Dermis blood vessel endothelial cell (primary cell): ENCODE measurements around the gene TIFAB. TPM values are rescaled to one million over a fixed set of nuclear protein-coding genes. Genes with fewer than 3 reads are reported as not detected.
A peak's percentile ranks its signal among the peaks of the same experiment; 100 is the strongest.
"Not testable (repeated sequence)": the region's sequence is repeated elsewhere in the genome, so short reads cannot be mapped to it uniquely, and the experiment has no call there.

Experiments used
- DNase-seq: peaks from one replicate; pipeline ENCODE4 v3.0.0; 2010
- total RNA-seq: library from RNA; depleted of rRNA; stranded (reverse); fragments of >200 nt; gene quantifications from 2 replicates; pipeline ENCODE4 v1.2.3, GENCODE V29; 2014

Gene TIFAB, protein sequence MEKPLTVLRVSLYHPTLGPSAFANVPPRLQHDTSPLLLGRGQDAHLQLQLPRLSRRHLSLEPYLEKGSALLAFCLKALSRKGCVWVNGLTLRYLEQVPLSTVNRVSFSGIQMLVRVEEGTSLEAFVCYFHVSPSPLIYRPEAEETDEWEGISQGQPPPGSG
- not detected in 2 replicates for total RNA-seq

DNA sequence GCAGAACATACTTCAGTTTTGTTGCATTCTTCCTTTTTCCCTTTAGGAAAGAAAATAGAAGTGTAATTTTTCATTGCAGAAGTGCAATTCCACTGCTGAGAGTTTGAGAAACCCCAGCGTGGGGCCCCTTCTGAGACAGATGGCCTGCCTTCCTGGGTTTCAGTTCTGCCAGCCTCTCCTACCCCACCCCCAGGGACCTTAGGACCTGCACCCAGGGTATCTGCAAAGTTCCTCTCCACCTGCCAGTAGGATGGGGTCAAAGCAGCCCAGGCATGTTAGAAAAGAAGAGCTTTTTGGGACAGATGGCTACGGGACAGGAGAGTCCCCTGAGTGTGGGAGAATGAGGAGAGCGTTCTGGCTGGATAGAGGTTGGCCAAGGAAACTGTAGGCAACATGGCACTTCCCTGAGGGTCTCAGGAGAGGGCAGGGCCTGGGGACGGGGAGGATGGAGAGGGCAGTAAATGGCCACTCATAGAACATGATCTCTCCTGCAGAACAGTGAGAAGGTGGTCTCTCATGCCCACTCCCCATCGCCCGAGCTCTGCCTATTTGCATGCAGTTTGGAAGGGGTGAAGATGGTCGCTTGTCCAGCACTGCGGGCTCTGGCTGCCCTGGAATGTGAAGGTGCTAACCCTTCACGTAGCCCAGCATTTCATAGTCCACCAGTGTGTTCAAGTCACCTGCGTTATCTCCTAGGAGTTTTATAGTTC lies at the start of gene TIFAB:
Gene TIFAB, minus strand, starts transcription at position 31 of the 710 bp plus-strand sequence. CDS start 2,412 bp downstream, outside the sequence.
- no peak for DNase-seq

DNA sequence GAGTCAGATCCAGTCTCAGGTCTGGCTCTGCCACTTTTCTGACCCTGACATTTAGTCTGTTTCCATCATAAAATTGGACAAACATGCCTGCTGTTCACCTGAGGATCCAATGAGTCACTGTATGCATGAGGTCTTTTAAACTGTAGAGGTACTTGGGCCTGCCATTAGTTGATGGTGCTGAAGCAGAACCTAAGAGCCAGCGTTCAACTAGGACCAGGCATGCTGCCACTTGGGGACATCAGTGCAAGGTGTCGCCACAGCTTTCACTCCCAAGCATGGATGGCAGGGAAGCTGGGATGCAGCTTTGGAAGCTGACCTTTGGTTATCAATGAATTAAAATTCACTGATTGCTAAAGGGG lies 46.5 kb upstream of the TIFAB start:
- DNase-seq: no peak

DNA sequence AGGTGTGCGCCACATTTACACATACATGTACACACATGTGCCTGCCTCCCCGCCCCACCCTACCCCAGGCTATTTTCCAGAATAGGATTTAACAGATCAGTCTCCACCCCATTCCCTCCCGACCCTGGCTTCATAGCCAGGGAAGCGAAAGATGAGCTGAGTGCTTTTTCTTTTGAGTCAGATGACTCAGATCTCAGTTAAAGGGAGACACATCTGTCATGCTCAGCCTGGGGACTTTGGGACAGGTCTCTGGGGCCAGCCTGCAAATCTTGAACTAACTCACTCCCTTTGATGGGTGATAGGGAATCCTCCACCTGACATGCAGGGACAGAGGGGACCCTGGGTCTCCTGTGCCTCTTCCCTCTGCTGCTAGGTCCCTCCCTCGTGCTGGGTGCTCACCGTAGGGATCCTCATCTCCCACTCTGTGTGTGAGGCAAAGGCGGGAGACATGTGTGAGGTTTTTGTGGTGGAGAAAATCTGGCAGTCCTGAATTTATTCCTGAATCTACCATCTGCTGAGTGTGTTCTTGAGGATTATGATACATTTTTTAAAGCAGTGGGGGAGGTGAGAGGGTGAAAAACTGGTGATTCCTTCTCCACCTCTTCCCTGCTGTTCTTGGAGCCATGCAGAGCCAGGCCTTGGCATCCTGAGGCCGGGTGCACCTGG lies 46.0 kb upstream of the TIFAB start:
- DNase-seq: no peak

DNA sequence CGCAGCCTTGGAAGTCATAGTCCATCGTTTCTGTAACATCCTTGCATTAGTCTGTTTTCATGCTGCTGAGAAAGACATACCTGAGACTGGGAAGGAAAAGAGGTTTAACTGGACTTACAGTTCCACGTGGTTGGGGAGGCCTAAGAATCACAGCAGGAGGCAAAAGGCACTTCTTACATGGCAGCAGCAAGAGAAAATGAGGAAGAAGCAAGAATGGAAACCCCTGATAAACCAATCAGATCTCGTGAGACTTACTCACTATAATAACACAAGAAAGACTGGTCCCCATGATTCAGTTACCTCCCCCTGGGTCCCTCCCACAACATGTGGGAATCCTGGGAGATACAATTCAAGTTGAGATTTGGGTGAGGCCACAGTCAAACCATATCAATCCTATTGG lies 43.4 kb upstream of the TIFAB start:
- DNase-seq: not testable (repeated sequence)

DNA sequence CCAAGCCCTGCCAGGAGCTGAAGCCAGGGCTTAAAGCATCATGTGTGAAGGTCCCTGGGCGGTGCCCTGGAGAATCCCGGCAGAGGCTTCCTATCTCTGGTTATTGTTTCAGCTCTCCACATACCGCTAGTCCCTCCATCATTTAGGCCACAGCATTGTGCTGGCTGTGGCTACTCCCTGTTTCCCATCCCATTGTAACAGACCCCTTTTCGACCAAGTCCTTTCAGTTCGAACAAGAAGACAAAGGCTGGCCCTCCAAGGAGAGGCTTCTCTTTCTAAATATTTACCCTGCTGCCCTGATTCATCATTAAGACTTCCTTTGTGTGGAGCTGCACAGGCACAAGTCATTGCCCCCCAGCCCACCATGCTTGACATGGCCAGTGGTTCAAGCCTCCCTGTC lies 42.0 kb upstream of the TIFAB start:
- DNase-seq: no peak

DNA sequence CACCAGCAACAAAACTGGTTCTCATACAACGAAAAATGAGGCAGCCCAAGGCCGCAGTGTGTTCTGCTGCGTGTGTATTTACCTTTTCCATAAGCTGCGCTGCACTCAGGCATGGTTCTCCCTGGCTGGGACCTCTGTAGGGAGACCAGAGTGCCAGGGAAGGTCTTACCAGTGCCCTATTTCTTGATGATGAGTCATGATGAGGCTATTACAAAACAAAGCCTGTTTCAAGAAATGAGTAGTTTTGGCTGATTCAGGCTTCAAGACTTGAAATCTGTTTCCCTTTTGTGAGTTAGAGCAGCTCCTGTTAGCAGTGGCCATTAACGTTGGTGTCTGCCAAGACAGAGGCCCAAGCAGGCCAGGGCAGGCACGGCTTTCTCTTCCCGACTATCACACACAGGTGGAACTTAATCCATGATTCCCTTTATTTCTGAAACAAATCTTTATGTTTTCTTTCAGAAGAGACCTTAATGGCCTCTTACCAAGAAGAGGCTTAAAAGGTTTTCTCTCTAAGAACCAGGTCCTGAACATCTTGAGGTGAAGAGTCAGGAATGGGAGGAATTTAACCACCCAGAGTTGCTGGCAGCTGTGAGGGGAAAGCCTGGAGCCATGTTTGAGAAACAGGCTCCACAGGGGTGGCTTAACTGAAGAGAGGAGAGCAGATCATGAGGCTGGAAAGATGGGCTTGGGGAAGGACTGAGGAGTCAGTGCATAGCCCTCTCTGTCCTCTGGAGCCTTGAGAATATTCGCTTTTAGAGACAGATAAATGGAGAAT lies 41.4 kb upstream of the TIFAB start:
- no peak for DNase-seq

DNA sequence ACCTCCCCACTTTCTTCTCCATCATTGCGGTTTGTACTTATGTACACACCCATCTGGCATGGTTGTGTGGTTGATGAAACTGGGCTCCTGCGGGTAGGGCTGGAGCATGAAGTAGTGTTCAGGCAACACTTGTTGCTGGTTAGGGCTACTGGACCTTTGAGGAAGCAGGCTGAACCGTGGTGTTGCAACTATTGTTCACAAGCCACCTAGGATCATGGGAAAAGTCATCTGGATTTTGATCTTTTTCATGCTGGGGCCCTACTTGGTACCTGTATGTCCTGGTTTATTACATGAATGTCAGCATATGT lies 40.1 kb upstream of the TIFAB start:
- DNase-seq: no peak

DNA sequence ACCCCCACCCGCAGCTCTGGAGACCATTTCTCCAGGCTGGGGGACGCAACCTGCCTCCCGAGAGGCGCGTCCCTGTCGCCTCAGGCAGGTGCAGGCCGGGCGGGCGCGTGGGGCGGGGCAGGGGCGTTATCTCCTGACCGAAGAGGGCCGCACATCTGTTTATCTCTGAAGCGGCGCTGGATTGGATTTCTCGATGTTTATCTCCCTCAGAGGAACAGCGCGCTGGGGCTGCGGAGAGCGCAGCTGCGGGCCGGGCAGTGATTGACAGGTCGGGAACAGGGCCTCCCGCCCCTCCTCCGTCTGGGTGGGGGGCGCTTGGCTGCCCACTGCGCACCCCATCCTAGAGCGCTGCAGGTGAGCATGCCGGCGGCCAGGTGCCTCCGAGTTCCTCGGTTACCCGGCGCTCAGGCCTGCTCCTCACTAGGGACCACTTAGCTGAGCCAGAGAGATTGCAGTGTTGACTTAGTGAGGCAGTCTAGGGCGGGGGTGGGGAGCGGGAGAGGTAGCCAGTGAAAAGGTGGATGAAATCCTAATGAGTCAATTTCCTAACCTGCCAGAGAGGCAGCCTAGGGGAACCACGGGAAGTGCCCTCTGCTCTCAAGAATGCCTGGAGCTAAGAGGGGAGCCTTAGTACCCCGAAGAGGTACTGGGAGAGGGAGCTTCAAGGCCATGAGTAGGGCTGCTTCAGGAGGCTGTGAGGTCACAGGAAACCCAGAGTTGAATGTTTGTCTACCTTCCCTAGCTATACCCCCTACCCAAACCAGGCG lies 39.6 kb upstream of the TIFAB start:
- DNase-seq: no peak

DNA sequence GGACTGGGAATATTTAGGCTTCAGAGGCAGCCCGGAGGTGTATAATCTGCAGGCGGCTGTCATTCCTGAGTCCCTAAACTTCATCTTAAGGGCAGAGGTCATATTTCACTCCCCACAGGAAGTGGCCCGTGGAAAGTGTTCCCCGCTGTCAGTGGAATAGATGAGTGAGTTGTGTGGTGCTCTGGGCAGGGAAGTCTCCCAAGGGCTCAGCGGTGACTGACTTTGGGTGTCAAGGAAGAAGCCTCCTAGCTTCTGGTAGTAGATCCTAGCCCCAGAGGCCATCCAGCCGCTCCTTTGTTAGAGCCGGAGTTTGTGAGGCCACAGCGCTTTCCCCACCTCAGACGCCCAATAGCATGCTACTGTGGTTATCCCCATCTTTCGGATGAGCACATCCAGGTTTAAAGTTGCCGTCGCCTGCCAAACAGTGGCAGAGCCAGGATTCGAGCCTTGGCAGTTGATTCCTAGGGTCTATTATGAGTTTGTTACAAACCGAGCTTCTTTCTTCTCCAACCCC lies 38.9 kb upstream of the TIFAB start:
- DNase-seq: no peak

DNA sequence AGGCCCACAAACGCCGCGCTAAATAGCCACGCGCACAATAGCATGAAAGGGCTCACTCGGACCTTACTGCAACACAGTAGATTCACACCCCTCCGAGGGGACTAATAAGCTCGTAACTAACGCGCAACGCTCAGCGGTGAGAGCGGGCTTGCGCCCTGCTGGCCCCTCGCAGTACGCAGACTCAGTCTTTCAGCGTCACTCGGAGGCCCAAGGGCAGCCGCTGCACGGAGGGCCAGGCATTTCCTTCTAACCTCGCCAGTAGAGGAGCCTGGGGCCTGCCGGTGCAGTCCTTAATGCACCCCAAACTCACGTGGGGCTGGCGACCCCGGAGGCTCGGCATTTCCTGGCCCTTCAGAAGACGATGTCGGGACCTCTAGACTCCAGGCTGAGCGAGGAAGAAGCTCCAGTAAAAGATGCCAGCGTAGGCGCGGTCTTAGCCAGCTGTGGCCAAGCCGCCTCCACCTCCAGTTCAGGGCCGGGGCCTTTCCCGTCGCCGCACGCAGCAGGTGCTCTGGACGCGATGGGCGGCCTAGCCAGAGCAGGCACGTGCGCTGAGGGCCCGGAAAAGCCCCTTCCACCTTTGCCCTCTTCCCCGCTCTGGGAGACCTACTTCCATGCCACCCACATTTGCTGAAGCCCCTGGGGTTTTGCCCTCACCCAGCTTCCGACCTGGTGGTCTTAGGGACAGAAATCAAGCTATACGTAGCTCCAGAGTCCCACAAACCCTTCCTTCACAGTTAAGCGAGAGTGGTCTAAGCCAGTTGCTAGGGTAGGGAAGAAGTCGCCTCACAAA lies 38.3 kb upstream of the TIFAB start:
- no peak for DNase-seq

DNA sequence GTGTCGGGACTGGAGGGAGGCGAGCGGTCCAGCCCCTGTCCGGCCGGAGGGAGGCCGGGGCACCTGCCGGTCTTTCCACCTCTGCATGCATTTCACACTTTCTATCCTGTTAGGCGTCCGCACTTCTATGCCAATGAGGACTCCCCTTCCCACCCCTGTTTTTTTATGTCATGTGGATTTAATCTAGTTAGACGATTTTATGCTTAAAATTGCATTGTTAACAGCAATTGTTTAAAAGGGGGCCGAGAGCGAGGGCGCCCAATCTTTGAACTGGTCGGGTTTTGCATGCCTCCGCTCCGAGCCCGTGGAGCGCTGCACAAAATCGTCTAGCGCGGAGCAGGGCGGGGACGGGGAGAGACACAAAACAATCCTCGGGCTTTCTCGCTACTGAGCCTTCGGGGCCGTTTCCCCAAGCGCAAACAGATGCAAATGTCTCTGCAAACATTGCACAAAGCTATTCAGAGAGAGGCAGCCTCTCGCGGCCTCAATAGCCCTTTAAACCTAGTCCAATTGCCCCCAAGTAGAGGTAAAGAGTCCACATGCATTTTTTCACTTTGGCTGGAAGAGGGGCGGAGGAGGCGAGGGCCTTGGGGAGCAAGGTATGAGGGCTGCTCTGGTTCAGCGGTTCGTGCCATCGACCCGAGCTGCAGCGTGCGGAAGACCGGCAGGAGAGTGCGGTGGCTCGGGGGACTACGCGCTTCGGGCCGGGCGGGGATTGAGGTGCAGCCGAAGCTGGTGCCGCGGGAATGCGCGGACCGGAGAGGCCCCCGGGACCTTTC lies 37.5 kb upstream of the TIFAB start:
- no peak for DNase-seq

DNA sequence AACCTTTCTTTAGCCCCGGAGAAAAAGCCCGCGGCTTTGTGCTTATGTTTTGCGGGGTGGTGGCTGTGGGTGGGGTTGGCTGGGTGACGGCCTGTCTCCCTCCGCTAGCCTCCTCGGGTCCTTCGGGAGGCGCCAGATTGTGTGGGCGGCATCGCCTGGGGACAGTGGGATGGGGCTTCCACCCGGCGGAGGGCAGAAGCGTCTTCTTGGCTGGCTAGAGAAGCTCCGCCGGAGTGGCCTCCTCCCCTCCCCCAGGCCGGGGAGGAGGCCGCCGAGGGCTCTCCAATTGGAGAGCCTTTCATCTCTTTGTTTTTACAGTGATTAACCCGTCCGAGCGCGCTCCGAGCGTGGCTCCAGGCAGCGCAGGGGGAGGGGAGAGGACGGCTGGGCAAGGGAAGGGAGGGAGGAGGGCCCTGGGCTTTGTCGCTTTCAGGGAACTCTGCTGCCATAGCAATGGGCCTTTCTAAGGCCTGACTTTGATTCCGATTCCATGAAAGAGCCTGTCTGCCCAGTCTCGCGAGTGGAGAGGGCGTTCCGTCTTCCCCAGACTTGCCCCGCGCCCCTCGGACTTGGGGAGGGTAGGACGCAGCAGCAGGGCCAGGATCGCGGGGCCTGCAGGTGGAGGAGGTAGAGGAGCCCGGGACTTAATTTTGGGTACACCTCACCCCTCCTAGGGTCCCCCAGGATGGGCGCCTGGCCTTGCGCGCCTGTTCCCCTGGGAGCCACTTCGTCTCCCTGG lies 36.7 kb upstream of the TIFAB start:
- peak; percentile 14 for DNase-seq

DNA sequence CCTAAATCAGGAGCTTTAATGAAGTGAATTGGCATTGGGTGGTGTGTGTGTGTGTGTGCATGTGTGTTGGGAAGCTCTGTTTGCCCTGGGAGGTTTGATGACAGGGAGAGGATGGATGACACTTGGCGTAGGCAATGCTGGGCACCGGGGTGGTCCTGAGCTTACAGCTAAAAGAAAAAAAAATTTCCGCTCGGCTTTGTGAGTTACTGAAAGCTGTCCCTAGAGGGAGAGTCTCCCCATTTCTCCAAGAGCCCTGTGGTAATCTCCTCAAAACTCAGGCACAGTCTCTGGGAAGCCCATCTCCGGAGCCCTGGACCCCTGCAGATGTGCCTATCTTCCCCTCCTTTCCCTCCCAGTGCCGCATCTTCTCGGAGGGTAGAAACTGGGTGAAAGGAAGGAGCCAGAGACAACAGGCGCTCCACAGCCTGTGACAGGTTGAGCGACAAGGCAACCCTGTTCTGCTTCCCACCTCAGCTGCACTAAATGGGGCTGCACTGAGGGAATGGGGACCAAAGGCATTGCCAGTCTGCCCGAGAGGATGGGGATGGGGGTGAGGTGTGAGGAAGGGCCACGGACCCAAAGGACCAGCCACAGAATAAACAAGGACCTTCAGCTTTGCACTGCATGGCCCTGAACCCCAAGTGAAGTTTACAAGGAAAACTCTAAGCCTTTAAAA lies 35.8 kb upstream of the TIFAB start:
- no peak for DNase-seq

DNA sequence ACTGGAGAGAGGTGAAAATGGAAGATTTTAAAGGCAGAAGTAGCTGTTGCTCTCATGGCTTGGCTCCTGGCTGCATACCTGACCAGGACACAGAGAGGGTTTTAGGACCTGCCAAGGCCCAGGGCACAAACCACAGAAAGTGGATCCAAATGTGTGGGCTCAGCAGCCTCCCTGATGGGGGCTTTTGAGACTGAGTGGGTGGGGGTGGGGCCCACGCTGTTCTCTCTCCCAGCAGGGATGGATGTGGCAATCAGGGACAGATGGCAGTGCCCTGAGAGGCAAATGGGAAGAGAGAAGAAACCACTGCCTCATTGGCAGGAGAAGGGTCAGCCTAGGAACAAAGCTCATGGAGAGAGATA lies 34.9 kb upstream of the TIFAB start:
- no peak for DNase-seq

DNA sequence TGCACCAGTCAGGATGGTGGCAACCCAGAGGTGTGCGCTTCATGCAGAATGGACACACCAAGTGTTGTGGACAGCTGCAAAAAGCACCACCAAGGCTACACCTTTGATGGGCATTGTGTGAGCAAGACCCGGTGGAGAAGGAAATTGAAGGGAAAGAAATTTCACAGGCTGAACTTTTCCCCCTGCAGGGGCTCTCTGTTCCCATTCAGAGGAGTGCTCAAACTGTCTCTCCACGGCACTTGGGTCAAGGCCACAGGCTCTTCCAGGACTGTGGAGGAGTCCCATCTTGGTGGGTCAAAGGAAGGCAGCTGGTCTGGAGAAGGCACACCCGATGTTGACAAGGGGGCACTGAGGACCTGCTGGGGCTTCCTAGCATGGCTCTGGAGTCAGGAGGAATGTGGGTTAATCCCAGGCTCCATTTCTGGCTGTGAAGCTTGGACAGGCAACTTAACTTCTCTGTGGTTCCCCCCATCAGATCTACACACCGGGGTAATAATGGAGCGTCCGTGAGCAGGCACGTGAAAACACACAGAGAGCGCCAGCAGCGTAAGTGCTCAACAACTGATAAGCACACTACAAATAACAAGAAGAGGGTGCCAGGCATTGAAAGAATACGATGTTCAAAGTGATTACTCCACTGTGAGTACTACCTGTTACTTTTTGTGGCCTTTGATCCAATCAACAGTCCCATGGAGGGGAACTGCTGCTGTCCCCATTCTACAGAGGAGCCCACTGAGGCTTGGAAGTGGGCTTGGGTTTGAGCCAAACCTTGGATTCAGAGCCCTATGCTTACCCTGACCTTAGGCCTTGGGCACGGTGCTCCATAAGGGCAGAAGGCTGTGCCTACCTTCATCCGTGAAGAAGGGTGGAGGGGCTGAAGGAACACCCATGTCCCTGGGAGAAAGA lies 34.2 kb upstream of the TIFAB start:
- no peak for DNase-seq

DNA sequence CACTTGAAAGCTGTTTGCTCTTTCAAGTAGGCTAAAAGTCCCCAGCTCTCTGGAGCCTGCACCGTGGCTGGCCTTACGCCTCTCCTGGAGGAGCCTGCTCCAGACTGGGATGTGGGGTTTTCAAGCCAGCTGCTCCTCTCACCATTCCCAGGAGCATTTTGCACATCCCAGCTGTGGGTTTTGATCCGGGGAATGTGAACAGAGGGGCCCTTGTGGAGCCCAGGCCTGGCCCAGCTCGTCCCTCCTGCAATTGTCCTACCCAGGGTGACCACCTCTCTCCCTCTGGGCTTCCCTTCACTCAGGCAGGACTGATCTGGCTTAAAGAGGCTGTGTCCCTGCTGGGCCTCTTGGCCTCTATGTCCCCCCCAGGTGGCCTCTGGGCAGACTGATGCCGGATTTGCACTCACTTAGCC lies 32.5 kb upstream of the TIFAB start:
- no peak for DNase-seq

DNA sequence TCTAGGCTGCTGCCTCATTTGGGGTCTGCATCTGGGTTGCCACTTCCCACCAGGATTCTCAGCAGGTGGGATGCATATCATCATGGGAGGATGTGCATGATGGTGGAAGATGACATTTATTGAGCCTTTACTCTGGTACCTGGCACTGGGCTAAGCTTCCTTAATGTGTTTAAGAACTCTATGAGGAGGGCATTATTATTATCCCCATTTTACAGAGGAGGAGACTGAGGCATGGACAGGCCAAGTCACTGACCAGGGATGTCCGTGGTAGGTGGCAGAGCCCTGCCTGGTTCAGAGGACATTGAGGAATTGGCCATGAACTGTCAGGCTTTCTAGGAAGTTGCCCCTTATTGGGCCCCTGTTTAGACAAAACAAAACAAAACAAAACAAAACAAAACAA lies 31.1 kb upstream of the TIFAB start:
- DNase-seq: no peak

DNA sequence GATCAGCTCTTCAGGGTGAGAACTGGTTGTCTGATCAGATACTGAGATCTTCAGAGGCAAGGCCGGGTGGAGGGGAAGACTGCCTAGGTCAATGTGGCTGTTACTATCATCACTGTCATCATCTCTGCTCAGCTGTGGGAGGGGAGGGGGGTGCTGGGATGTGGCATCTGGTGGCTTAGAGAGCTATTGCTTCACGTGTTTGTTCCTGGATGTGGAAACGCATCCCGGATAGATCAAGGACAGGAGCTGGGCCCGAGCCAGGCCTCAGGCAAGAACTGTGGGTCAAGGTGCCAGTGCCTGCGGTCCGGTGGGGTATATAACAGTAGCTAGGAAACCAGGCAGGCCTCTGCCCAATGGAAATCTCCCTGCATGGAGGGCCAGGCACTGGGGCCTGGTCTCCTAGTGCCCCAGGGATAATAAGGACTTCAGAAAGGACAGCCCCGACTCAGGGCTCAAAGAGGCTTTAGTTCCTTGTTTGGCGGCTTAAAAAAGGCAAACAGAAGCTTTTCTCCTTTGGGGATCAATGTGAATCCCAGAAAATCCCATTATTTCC lies 30.3 kb upstream of the TIFAB start:
- no peak for DNase-seq
